Tibial nerve (tissue), 4 donors: ENCODE data around the gene ZFPL1. TPM values are rescaled to one million over a fixed set of nuclear protein-coding genes. Genes with fewer than 3 reads are reported as not detected.

ENCODE experiments used
- DNase-seq, 2 donors: peaks; one replicate each; pipeline ENCODE4 v3.0.0-alpha.2; 2019; ENCODE audit warnings: low spot score in 2 of 2
- H3K27ac ChIP-seq, 4 donors: fragments of 200-600 bp; sonication (generic) in 3 of 4; one replicate each; pipeline ENCODE4 v1.5.1; 2017 to 2019; ENCODE audit warnings: mild to moderate bottlenecking in 1 of 4
- H3K27me3 ChIP-seq, 2 donors: fragments of 200-600 bp; sonication (generic) in 1 of 2; one replicate each; pipeline versions ENCODE4 v1.5.1 to v1.6.0; 2017 to 2019
- H3K36me3 ChIP-seq, 3 donors: fragments of 200-600 bp; sonication (generic); one replicate each; pipeline ENCODE4 v1.5.1; 2018 to 2019
- H3K4me1 ChIP-seq, 4 donors: fragments of 200-600 bp; sonication (generic) in 3 of 4; one replicate each; pipeline ENCODE4 v1.5.1; 2017 to 2019
- H3K4me3 ChIP-seq, 4 donors: fragments of 200-600 bp; sonication (generic) in 3 of 4; one replicate each; pipeline ENCODE4 v1.5.1; 2017 to 2019; ENCODE audit warnings: mild to moderate bottlenecking in 1 of 4, moderate library complexity in 1 of 4
- H3K9me3 ChIP-seq, 4 donors: fragments of 200-600 bp; sonication (generic) in 3 of 4; one replicate each; pipeline ENCODE4 v1.5.1; 2017 to 2019
- EP300 ChIP-seq, 2 donors: sonication (generic); formaldehyde crosslinking; IDR thresholded peaks; one replicate each; pipeline ENCODE4 v1.6.1; 2017; ENCODE audit warnings: antibody characterized with exemption in 2 of 2, mild to moderate bottlenecking in 1 of 2
- POLR2A ChIP-seq, 2 donors: fragments of 450-650 bp; IDR thresholded peaks; one replicate each; pipeline ENCODE4 v1.6.1; 2017; ENCODE audit warnings: antibody characterized with exemption in 2 of 2, mild to moderate bottlenecking in 2 of 2, moderate library complexity in 2 of 2
- WGBS, 2 donors: methylation state at CpG; one replicate each; pipeline ENCODE4 v1.1.5; 2018; 5-methylcytosine and 5-hydroxymethylcytosine counted together
- total RNA-seq, 4 donors: library from RNA; depleted of rRNA; stranded (reverse); fragments of >200 nt; gene quantifications; one replicate each; pipeline ENCODE4 v1.1.0, GENCODE V29; 2016
- TF ChIP-seq, protein P1 (sequence below), 5 experiments: fragments of 200-600 bp in 3 of 5; fragments of 450-650 bp in 2 of 5; sonication (generic) in 3 of 5; IDR thresholded peaks; one replicate each; pipeline ENCODE4 v1.5.1; 2016 to 2019; ENCODE audit warnings: antibody characterized with exemption in 5 of 5, mild to moderate bottlenecking in 3 of 5, moderate library complexity in 2 of 5

The ZFPL1 gene
- total RNA-seq, 4 donors from 2014 or later, result 28.0 to 48.3 (median 35.1) TPM

GRCh38 chr11:65132238-65132987, 48.4 kb downstream of the ZFPL1 start:
- H3K36me3 ChIP-seq, result peaks cover 0 to 56% (median 41%) of the 10 kb centered on the region in 3 donors
- peaks cover 0 to 41% (median 20%) of the 10 kb centered on the region in 4 donors for H3K4me1 ChIP-seq
- peak overlapping the region in 2 of 4 donors; percentile 69 to 85 for H3K4me3 ChIP-seq
- H3K27me3 ChIP-seq, result no peaks in the 10 kb centered on the region
- DNase-seq, result no peak
- no peak for TF ChIP-seq POLR2A (IDR thresholded peaks at IDR 0.05)
- H3K27ac ChIP-seq, result peak overlapping the region in 3 of 4 donors; percentile 42 to 99 (median 95)
- 57 to 62% methylated on average over 9 to 10 of the region's 10 CpGs for WGBS, 2 donors
- no peaks in the 10 kb centered on the region for H3K9me3 ChIP-seq

DNA sequence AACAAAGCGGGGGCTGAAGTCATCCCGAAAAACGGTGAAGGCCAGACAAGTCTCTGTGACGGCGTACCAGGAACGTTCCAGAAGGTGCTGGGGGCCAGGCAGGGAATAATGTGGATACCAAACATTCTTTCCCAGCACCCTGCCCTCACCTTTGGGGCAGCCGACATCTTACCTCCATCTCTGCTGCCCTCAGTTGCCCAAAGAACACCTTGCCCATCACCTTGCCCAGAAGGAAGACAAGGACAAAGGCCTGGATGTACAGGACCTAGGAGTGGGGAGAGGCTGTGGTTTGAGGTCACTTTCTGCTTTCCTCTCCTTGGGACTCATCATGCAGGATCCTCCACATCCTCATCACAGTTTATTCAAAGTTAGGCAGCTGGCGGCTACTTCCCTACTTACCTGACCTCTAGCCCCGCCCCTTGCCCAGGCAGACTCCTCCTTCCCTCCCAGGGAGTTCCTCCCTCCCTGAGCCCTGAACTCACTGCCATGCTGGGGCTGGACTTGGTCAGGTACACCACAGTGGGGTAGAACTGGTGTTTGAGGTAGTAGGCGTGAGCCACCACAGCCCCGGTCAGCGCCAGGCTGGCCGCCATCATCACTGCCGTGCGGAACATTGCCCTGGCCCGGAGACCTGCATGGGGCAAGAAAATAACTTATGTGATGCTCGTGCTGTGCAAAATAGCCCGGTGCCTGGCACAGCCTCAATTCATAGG, 49.1 kb downstream of the ZFPL1 start:
- DNase-seq, result no peak
- peaks cover 0 to 49% (median 35%) of the 10 kb centered on the region in 3 donors for H3K36me3 ChIP-seq
- no peaks in the 10 kb centered on the region for H3K9me3 ChIP-seq
- peak overlapping the region; percentile 69 to 94 (median 89) for H3K4me3 ChIP-seq
- H3K27me3 ChIP-seq, result no peaks in the 10 kb centered on the region
- no peak for TF ChIP-seq EP300 (IDR thresholded peaks at IDR 0.05)
- no peak for TF ChIP-seq POLR2A (IDR thresholded peaks at IDR 0.05)
- TF ChIP-seq, protein P1, sequence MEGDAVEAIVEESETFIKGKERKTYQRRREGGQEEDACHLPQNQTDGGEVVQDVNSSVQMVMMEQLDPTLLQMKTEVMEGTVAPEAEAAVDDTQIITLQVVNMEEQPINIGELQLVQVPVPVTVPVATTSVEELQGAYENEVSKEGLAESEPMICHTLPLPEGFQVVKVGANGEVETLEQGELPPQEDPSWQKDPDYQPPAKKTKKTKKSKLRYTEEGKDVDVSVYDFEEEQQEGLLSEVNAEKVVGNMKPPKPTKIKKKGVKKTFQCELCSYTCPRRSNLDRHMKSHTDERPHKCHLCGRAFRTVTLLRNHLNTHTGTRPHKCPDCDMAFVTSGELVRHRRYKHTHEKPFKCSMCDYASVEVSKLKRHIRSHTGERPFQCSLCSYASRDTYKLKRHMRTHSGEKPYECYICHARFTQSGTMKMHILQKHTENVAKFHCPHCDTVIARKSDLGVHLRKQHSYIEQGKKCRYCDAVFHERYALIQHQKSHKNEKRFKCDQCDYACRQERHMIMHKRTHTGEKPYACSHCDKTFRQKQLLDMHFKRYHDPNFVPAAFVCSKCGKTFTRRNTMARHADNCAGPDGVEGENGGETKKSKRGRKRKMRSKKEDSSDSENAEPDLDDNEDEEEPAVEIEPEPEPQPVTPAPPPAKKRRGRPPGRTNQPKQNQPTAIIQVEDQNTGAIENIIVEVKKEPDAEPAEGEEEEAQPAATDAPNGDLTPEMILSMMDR (IDR thresholded peaks at IDR 0.05), result no peak
- H3K4me1 ChIP-seq, result peaks cover 0 to 41% (median 20%) of the 10 kb centered on the region in 4 donors
- 38% methylated on average over 18 of the region's 18 CpGs for WGBS, 2 donors
- peak overlapping the region; percentile 29 to 99 (median 95) for H3K27ac ChIP-seq

DNA sequence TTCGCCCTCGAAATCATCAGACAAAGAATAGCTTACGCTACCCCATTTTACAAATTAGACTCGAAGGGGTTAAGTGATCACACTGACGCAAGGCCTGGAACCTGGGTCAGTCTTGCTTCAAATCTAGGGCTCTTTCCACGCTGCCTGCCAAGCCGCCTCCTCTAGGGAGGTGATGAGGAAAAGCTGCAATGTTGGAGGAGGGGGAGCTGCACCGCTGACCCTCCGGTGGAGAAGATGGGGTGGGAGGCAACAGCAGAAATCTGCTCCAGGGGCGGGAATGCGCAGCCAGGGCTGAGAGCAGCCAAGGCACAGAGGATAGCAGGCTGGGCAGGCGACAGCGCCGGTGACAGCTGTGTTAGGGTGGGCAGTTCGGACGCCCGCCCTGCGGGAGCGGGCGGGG, 49.7 kb downstream of the ZFPL1 start:
- H3K9me3 ChIP-seq, result no peaks in the 10 kb centered on the region
- H3K4me3 ChIP-seq, result peak overlapping the region; percentile 69 to 94 (median 89)
- peaks cover 0 to 41% (median 20%) of the 10 kb centered on the region in 4 donors for H3K4me1 ChIP-seq
- H3K27me3 ChIP-seq, result no peaks in the 10 kb centered on the region
- WGBS, 2 donors, result 1 to 2% methylated on average over 18 to 20 of the region's 20 CpGs
- H3K36me3 ChIP-seq, result peaks cover 0 to 43% (median 32%) of the 10 kb centered on the region in 3 donors
- TF ChIP-seq POLR2A (IDR thresholded peaks at IDR 0.05) (no peak), EP300 (IDR thresholded peaks at IDR 0.05) (no peak)
- TF ChIP-seq, protein P1 (IDR thresholded peaks at IDR 0.05), result no peak
- H3K27ac ChIP-seq, result peak overlapping the region; percentile 95 to 99 (median 96)
- peak in 1 of 2 donors; percentile 53 for DNase-seq

DNA sequence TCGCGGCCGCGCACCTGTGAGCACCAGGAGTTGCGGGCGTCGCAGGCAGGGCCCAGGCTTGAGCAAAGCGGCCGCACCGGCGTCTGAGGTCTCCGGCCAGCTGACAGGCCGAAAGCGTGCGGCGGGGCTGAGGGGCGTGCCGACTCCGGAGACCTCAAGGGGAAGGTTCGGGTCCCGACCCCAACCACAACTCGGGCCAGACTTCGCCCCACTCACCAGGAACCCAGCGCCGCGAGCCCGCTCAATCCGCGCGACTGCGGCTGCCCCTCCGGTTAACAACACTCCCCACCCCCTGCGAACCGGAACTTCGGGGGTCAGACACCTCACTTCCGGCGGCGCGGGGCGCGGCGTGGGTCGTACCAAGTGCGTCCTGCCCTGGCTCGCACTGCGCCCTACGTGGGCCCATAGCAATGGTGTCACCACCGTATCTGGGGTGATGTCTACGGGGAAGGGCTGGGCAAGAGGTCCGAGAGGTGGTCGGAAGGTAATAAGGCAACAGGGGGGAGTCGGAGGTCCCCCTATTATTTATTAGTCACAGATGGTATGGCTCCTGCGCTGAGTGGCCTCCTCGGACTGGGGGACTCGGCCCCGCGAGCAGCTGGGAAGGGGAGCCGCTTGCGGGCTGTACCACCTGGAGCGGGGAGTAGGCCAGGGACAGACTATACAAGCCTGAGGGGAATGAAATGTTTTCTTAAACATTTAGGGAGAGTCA, 50.4 kb downstream of the ZFPL1 start, which contains the start of gene SYVN1:
Gene SYVN1 (minus strand): TSS at position 280 of the 712 bp plus-strand sequence. CDS start 918 bp downstream, outside the sequence.
- peaks cover 0 to 37% (median 25%) of the 10 kb centered on the region in 3 donors for H3K36me3 ChIP-seq

More for the DNA sequence above, 50.4 kb downstream of the ZFPL1 start, which contains the start of gene SYVN1:
- peak within 1 kb of the TSS; percentile 69 to 94 (median 89) for H3K4me3 ChIP-seq
- peak; percentile 83 to 89 for DNase-seq
- H3K9me3 ChIP-seq, result no peaks in the 10 kb centered on the region
- H3K4me1 ChIP-seq, result peaks cover 0 to 41% (median 20%) of the 10 kb centered on the region in 4 donors
- no peaks in the 10 kb centered on the region for H3K27me3 ChIP-seq
- 1 to 2% methylated on average over 44 to 45 of the region's 60 CpGs for WGBS, 2 donors
- peak within 1 kb of the TSS; percentile 95 to 99 (median 96) for H3K27ac ChIP-seq
- peak; percentile 94 for TF ChIP-seq POLR2A (IDR thresholded peaks at IDR 0.05)
- TF ChIP-seq EP300 (IDR thresholded peaks at IDR 0.05), result peak; percentile 81 to 99
- TF ChIP-seq, protein P1 (IDR thresholded peaks at IDR 0.05), result peak in 2 of 5 experiments; percentile 39 to 58
